DMS79 (cell line): Measurements from ENCODE around the gene MAN2B2.

Source experiments
- DNase-seq: peaks from one replicate; lab custom pipeline; 2025; lab: John Stamatoyannopoulos, UW

Gene MAN2B2

DNA sequence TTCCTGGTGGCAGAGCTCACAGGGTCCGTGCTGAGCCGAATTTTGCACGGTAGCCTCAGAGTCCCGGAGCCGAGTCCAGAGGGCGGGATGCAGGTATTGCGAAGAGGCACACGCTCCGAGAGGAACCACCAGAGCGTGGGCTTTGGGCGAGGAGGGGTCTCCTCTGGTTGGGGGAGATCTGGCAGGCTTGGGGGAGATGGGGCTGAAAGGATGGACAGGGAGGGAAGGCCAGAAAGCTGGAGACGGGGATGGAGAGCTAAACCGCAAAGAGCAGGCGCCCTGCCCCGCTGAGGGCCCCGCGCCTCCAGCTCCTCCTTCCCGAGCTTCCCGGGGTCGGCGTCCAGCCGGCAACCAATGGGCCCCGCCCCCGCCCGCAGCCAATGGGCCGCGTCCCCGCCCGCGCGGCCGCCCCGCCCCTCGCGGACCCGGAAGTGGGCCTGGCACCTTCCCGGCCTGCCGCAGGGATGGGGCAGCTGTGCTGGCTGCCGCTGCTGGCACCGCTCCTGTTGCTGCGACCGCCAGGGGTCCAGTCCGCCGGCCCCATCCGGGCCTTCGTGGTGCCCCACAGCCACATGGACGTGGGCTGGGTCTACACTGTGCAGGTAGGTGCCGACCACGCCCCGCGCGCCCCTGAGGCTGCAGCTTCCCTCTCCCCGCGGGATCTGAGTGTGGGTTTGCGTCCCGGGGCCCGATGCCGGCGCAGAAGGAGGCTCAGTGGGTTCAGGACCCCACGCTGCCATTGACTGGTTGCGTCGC lies at the start of gene MAN2B2:
TSS of gene MAN2B2 (plus strand) at position 443 of the 756 bp plus-strand sequence. CDS start at position 465, 22 bp downstream.
- DNase-seq, result peak; percentile 35

DNA sequence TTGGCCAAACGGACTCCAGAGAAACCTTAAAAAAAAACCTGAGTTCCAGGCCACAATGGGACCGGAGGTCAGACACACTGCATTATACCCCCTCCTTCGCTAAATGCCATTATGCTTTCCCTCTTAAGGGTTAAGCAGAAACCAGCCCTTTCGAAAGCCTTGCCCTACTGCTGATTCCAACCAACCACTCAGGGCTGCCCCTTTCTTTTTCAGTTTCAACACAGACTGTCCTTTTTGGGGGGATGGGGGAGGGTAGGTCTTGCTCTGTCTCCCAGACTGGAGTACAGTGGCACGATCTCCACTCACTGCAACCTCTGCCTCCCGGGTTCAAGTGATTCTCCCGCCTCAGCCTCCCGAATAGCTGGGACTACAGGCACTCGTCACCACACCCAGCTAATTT lies 49.5 kb upstream of the MAN2B2 start:
- DNase-seq, result no peak

DNA sequence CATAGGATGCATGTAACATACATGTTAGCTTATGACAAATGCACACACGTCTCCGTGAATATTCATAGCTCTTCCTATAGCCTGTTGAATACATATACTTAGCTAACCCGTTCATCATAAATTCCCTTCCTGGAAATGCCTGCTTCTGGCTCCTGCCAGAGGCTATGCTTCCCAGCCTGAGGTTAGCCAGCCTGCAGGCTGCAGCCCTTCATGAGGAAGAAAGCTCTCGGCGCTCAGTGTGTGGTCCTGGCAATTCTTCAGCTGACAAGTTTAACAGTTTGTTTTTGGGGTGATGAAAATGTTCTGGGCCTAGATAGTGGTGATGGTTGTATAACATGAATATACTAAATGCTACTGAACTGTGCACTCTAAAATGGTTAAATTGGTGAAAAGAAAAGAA lies 48.8 kb upstream of the MAN2B2 start:
- DNase-seq, result no peak

DNA sequence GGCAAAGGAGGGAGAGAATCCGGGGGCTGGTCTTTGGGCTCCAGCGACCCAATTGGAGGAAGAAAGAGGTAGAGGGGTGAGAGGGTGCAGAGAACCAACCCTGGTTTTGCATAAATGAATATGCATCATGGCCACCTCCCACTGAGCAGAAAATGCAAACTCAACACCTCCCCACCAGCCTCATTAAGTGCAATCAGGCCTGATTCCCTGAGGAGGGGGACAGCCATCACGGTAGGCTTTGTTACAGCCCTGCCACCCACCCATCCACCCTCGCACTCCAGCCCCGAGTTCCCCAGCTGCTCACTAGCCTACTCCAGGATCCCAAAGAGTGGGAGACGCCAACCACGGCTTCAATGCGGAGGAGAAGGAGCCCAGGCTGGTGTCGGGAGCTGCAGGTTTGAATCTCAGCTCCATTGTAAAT lies 48.3 kb upstream of the MAN2B2 start:
- no peak for DNase-seq

DNA sequence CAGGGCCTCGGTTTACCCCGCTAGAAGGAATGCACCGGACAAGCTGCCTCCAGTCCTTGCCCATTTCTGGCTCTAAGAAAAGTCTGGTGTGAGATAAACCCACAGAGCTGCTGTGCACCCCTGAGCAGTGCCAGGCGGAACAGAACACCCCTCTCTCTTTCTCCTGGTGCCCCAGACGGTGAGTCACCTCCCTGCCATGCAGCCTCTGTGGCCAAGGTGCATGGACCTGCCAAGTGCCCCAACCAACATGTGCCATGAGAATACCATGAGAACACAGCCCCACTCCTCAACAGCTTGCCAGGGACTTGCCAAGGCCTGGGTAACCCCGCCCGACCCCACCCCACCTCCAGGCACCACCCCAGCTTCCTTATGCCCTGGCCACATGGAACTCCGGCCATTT lies 47.7 kb upstream of the MAN2B2 start:
- DNase-seq, result no peak

DNA sequence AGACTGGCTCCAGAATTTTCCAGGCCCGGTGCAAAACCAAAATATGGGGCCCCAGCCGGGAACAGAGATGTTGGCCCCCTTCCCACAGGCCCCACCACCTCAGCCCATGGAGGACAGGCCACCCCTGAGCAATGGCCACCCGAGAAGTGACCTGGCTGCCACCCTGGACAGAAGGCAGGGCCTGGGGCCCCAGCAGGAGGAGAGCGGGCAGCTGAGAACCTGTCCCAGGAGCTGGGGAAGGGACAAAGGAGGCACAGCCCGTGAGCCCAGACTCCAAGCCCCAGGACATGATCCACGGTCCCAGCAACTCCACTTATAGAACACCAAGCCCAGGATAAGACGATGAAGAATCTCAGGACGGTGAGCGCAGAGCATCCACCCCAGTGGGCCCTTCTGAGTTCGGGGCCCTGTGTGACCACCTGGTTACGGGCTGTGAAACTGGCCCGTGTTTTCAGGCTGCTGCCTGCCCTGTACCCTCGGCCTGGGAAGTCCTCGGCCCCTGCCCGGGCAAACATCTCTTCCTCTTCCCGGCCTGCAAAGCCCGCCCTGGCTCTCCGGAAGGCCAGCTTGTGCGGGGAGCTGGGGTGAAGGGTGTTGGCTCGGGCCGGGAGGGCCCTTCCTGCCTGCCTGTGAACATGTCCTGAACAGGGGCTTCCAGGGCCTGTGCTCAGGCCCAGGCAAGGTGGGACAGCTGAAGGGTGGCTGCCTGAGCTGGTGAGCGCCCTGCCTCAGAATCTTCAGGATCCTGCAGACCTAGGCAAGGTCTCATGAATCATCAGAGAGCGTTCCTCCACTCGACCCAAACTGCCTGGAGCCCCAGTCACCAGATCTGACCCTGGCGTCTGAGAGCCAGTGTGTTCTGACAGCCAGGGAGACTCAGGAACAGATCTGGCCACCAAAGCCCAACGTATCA lies 47.0 kb upstream of the MAN2B2 start:
- DNase-seq, result no peak

DNA sequence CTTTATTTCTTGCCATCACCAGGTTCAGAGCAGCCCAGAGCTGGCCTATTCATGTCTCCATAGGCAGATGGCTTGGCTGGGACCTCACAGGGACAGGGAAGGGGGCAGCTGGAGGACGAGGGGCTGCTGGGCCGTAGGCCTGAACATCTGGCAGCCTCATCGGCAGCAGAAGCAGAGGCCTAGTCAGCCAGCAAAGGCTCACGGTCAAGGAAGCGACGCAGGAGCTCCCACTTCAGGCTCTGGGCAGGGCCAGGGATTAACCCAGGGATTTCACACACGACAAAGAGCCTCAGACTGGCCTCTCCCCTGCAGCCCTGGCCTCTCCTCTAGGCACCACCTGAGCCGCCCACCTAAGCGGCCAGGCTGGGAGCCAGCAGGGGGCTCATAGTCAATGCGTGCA lies 46.0 kb upstream of the MAN2B2 start:
- DNase-seq, result no peak

DNA sequence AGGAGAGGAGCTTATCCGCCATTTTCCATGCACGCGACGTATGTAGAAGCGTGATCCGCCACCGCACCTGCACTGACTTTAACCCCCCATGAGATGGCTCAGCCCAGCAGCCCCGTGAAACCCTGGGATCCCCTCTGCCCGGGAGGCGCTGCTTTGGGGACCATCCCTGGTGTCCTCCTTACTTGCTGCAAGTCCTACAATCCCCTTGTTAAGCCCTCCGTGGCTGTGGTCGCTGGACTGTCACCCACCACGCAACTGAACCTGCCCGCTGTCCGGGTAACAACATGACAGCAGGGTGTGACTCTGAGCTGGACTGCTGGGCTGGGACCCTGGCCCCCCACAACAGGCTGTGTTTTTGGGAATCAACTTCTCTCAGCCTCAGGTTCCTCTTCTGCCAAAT lies 44.7 kb upstream of the MAN2B2 start:
- DNase-seq, result no peak

DNA sequence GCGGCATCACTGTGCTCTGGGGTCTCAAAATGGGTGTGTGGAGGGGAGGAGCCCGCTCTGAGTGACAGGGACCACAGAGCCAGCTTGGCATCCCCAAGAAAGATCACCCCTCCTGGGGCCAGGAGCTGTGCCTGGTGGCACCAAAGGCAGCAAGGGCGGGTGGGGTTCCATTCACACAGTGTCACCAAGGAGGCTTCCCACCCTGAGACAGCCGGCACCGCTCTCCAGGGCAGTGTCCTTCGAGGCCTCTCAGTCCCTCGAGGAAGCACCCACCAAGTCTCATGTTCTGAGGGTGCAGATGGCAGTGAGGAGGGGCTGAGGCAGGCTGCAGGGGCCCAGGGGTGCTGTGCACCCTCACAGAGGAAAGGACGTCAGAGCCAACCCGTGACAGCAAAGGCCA lies 44.0 kb upstream of the MAN2B2 start:
- no peak for DNase-seq

DNA sequence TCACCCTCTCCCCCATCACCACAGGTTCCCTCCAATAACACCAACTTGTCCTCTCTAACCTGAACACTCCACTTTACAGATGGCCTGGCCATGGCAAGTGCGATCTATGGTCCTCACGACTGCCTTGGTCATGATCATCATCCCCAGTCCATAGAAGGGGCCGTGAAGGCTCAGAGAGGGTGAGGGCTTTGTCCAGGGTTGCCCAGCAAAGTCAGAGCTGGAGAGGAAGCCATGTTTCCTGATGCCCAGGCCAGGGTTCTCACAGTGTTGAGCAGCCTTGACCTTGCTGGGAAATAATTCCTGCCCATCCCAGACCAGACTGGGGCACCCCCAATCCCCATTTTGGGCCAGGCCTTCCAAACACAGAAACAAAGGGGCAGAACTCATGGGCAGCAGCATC lies 42.9 kb upstream of the MAN2B2 start:
- no peak for DNase-seq

DNA sequence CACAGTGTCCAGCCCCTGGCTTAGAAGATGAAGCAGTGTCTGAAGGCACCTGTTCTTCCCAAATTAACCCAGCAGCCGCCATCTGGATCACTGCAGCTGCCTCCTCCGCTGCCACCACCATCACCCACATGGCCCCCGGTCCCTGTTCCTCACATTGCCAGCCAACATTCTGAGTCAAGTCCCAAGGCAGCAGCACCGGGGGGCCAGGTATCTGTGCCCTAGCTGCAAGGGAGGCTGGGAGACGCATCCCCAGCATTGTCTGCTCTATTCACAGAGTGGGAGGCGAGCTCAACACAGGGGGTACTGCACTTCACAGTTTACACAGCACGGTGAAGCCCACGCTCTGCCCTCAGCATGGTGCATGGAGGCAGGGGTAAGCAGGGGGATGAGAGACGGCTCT lies 42.3 kb upstream of the MAN2B2 start:
- no peak for DNase-seq

DNA sequence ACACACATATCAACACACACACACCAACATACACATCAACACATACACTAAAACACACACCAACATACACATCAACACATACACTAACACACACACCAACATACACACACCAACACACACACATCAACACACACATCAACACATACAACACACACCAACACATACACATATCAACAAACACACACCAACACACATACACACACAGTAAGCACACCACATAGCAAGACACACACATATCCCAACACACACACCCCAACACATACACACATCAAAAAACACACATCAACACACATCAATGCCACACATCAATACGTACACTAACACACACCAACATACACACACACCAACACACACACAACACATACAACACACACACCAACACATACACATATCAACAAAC lies 40.9 kb upstream of the MAN2B2 start:
- no peak for DNase-seq

DNA sequence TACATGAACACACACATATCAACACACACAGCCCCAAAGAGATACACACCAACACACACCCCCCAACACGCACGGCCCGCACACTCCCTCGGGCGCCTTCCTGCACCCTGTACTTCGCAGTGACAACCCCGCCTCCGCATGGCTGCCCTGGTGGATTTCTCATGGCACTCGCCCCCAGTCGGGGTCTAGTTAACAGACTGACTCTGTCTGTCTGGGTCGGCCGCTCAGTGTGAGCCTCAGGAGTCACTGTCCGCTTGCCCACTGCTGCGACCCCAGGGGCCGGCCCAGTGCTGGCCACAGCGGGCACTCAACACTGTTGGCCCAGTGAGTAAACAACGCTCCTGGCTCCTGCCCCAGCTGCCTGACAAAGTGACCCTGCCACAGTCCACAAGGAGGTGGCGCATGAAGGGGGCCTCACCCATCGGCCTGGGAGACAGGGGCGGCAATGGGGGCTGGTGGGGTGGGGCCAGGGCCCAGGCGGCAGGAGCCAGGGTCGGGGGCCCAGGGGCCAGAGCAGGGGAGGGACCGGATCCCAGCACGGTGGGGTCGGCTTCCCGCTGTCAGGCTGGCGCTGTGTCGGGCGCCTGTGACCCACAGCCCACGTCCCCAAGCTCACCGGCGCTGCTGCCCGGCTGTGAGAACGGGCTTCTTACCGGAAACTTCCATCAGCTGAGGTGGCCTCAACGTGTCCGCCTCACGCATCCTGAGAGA lies 40.2 kb upstream of the MAN2B2 start:
- no peak for DNase-seq

DNA sequence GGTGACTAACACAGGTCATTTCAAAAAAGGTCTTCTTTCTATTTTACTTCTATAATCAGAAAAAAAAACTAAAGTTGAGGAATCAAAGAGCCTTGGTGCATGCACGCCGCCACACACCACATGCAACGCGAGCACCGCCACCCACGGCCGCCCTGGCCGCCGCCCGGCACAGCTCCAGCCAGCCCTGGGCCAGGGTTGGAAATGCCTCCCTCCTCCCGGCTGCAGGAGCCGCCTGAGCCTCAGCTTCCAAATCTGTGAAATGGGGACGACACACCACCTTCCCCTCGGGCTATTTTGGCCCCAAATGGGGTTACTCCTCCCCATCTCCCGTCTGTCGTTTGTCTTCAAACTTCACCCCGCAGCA lies 39.7 kb upstream of the MAN2B2 start:
- DNase-seq, result no peak

DNA sequence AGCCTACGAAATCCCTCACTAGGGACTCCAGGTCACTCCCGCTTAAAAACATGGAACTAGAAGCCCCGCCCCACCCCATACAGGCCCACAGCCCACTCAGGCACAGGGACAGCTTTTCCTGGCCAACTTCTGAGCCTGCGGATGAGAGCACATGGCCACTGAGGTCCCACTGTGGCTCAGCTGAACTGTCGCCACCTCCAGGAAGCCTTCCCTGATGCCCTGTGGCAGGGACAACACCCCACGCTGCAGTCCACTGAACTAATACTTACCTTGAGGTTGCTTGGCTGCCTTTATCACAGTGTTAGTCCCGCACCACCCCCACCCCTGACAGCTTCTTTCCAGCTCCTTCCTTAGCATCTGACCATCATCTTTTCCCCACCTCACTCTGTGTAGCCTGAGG lies 39.3 kb upstream of the MAN2B2 start:
- DNase-seq, result no peak

DNA sequence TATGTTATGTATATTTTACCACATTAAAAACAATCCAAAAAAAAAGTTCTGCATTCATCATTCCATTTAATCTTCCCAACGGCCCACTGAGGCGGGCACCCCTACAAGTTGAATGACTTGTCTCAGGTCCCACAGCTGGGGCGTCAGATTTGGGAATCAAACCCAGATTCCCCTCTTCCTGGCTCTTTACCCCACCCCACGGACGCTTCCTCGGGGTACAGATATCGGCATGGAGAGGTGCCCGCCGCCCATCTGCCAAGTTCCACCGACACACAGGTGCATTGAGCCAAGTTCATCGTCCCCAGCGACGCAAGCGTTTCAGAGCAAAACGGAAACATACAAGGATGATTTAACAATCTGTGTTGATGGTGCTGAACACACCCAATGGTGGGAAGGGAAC lies 36.9 kb upstream of the MAN2B2 start:
- no peak for DNase-seq

DNA sequence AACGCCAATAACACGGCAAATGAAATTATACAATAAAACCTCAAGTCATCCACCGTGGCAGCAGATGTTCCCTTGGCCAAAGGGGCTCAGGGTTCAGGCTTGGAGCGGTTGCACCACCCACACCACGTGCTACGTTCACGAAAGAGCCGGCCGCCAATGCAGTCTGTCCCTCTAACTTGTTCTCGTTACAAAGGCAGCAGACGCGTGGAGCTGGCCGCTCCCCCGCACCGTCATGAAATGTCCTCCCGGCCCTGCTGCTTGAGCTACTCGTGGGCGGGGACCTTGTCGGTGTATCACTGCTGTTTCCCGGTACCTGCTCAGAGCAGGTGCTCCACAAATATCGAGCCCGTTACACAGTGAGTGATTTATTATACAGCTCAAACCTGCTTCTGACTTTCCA lies 36.4 kb upstream of the MAN2B2 start:
- peak; percentile 51 for DNase-seq

DNA sequence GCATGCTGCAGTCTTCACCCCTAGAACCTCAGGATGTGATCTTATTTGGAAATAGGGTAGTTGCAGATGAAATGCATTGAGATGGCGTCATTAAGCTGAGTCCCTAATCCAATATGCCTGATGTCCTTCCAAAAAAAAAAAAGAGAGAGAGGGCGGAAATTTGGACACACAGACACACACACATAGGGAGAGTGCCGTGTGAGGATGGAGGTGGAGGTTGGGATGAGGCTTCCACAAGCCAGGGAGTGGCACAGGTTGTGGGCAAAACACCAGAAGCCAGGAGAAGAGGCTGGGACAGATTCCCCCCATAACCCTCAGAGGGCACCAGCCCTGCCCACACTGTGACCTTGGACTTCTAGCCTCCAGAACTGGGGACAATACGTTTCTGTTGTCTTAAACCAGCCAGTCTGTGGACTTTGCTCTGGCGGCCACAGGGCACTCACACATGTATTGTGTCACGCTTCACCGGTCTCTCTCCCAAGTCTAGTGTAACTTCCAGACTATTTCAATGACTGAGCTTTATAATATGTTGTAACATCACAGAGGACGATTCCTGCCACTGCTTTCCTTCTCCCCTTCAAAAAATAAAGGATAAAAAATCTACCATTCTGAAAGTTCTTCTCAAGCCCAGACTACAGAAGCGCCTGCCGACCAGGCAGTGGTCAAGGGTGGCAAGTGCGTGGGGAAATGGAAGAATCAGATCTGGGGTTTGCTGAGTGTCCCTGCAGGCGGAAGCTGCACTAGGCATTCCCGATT lies 35.8 kb upstream of the MAN2B2 start:
- DNase-seq, result no peak

DNA sequence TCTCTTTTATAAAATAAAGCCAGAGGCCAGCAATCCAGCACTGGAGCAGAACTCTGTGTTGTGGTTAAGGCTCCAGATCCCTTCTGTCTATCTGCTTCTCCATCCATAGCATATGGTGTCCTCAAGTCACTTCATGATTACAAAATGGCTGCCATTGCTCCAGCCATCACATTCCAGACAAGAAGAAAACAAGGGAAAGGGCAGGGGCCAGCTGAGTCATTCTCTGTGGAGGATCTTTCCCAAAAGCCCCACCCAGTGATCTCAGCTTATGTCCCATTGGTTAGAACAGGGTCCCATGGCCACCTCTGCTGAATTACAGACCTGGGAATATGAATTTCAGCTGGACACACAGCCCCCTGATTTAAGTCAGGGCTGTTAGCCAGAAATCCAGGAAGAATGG lies 34.1 kb upstream of the MAN2B2 start:
- no peak for DNase-seq

DNA sequence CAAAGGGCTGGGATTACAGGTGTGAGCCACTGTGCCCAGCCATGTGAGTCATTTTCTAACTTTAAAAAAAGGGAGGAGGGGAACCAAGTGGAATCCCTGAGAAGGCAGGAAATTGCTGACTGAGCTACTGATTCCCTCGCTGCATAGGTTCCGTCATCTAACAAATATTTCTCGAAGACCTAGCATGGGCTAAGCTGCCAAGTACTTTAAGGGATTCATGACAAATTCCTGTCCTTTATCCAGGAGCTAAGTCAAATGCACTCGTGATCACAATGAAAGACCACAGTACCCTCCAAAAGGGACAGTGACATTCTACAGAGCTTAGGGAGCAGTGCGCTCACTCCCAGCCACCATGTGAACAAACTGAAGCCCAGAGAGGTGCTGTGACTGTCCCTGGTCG lies 33.2 kb upstream of the MAN2B2 start:
- no peak for DNase-seq

DNA sequence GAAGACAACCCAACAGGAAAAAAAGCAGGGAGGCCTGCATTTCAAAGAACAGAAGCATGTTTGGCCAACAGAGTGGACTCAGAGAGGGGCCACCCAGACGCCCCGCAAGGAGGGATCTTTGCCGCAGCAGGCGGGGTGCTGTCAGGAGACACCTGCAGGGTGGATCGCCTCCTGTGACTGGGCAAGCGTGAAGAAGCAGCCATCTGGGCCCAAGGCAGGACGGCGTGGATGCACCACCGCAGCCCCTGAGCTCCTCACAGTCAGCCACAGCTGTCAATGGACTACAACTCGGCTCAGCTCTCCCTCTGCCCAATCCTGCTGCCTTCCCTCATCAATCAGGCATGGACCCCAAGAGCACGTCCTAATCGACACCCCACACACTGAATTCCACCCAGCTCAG lies 32.0 kb upstream of the MAN2B2 start:
- no peak for DNase-seq

DNA sequence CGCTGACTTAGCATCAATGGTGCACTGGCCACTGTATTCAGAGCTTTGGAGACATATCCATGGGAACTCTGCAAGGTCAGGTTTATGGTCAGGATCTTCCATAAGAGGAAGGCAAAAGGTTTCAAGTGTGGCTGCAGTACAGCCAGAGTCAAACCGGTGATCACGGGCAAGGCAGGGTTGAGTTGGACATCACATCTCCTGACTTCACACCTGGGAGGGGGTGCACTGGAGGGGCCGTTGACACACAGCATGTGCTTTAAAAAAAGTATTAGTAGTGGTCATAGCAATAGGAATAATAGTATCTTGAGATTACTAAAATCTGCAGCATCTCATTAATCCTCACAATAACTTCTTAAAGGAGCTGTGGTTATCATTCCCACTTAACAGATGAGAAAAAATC lies 28.9 kb upstream of the MAN2B2 start:
- no peak for DNase-seq
